ENCODE measurements around the gene NEO1. TPM values are rescaled to one million over a fixed set of nuclear protein-coding genes. Genes with fewer than 3 reads are reported as not detected.

The NEO1 gene
- polyA plus RNA-seq, 1 donor from 2014 or later: 57.0 TPM

GRCh38 chr15:73143763-73144155 is 91.5 kb downstream of the NEO1 start:
- Histone ChIP-seq H3K9me3 (ENCODE audit: low read length) (no peaks in the 10 kb centered on the region), H2AFZ (ENCODE audit: low read depth, low read length) (no peak overlapping the region), H3K27me3 (ENCODE audit: insufficient read depth, low read depth, low read length) (no peaks in the 10 kb centered on the region), H3K4me3 (ENCODE audit: low read length) (no peak overlapping the region), H4K20me1 (ENCODE audit: insufficient read depth) (no peaks in the 10 kb centered on the region), H3K79me2 (replicated peaks; ENCODE audit: insufficient read depth, low read length) (no peaks in the 10 kb centered on the region), H3K4me2 (ENCODE audit: low read length) (no peak overlapping the region), H3F3A (ENCODE audit: insufficient read depth, low read length, poor library complexity, severe bottlenecking) (no peaks in the 10 kb centered on the region), H3K36me3 (ENCODE audit: insufficient read depth, low read length) (peaks cover 4% of the 10 kb centered on the region), H3K9me2 (ENCODE audit: insufficient read depth, low read length) (no peaks in the 10 kb centered on the region), H3K9ac (ENCODE audit: low read length) (no peak overlapping the region), H3K27ac (ENCODE audit: low read length) (no peak overlapping the region)
- TF ChIP-seq MXI1 (conservative IDR thresholded peaks at IDR 0.05; ENCODE audit: poor library complexity, severe bottlenecking): no peak
- TF ChIP-seq TAF1 (IDR thresholded peaks at IDR 0.05; ENCODE audit: low read depth): no peak
- TF ChIP-seq POLR2AphosphoS5 (IDR thresholded peaks at IDR 0.05): no peak
- TF ChIP-seq EZH2 (IDR thresholded peaks at IDR 0.05; ENCODE audit: borderline replicate concordance, insufficient read depth, low read length, poor library complexity, severe bottlenecking): no peak
- TF ChIP-seq SMC3 (conservative IDR thresholded peaks at IDR 0.05; ENCODE audit: poor library complexity): no peak
- no peak for TF ChIP-seq EP300 (conservative IDR thresholded peaks at IDR 0.05; ENCODE audit: poor library complexity, severe bottlenecking)
- no peak for TF ChIP-seq RAD21 (conservative IDR thresholded peaks at IDR 0.05)
- TF ChIP-seq, protein P1, sequence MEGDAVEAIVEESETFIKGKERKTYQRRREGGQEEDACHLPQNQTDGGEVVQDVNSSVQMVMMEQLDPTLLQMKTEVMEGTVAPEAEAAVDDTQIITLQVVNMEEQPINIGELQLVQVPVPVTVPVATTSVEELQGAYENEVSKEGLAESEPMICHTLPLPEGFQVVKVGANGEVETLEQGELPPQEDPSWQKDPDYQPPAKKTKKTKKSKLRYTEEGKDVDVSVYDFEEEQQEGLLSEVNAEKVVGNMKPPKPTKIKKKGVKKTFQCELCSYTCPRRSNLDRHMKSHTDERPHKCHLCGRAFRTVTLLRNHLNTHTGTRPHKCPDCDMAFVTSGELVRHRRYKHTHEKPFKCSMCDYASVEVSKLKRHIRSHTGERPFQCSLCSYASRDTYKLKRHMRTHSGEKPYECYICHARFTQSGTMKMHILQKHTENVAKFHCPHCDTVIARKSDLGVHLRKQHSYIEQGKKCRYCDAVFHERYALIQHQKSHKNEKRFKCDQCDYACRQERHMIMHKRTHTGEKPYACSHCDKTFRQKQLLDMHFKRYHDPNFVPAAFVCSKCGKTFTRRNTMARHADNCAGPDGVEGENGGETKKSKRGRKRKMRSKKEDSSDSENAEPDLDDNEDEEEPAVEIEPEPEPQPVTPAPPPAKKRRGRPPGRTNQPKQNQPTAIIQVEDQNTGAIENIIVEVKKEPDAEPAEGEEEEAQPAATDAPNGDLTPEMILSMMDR (IDR thresholded peaks at IDR 0.05; ENCODE audit: poor library complexity, severe bottlenecking): no peak
- TF ChIP-seq, protein P2, sequence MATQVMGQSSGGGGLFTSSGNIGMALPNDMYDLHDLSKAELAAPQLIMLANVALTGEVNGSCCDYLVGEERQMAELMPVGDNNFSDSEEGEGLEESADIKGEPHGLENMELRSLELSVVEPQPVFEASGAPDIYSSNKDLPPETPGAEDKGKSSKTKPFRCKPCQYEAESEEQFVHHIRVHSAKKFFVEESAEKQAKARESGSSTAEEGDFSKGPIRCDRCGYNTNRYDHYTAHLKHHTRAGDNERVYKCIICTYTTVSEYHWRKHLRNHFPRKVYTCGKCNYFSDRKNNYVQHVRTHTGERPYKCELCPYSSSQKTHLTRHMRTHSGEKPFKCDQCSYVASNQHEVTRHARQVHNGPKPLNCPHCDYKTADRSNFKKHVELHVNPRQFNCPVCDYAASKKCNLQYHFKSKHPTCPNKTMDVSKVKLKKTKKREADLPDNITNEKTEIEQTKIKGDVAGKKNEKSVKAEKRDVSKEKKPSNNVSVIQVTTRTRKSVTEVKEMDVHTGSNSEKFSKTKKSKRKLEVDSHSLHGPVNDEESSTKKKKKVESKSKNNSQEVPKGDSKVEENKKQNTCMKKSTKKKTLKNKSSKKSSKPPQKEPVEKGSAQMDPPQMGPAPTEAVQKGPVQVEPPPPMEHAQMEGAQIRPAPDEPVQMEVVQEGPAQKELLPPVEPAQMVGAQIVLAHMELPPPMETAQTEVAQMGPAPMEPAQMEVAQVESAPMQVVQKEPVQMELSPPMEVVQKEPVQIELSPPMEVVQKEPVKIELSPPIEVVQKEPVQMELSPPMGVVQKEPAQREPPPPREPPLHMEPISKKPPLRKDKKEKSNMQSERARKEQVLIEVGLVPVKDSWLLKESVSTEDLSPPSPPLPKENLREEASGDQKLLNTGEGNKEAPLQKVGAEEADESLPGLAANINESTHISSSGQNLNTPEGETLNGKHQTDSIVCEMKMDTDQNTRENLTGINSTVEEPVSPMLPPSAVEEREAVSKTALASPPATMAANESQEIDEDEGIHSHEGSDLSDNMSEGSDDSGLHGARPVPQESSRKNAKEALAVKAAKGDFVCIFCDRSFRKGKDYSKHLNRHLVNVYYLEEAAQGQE (IDR thresholded peaks at IDR 0.05; ENCODE audit: borderline replicate concordance): no peak

DNA sequence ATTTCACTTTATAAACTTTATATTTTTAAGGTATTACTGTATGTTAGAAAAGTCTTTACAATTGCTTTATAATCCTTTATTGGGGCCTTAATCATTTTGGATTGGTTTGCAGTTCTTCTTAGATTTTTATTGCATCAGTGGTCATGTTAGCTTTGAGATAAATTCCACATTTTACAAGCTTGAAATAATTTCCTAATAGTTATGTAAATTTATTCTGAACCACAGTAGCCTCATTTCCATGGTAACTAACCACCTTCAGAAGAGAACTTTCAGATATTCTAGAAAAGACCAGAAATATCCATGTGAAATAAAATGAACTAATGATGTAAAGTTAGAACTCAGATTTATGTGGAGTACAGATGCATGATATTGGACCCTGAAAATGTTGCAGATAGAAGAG is 94.2 kb downstream of the NEO1 start:
- Histone ChIP-seq H3K9ac (ENCODE audit: low read length) (no peak overlapping the region), H3K9me2 (ENCODE audit: insufficient read depth, low read length) (no peaks in the 10 kb centered on the region), H2AFZ (ENCODE audit: low read depth, low read length) (no peak overlapping the region), H3K9me3 (ENCODE audit: low read length) (no peaks in the 10 kb centered on the region), H3F3A (ENCODE audit: insufficient read depth, low read length, poor library complexity, severe bottlenecking) (no peaks in the 10 kb centered on the region), H3K79me2 (replicated peaks; ENCODE audit: insufficient read depth, low read length) (no peaks in the 10 kb centered on the region), H3K4me3 (ENCODE audit: low read length) (peak overlapping the region; percentile 30), H3K27me3 (ENCODE audit: insufficient read depth, low read depth, low read length) (no peaks in the 10 kb centered on the region), H3K27ac (ENCODE audit: low read length) (peak overlapping the region; percentile 50), H4K20me1 (ENCODE audit: insufficient read depth) (no peaks in the 10 kb centered on the region), H3K4me2 (ENCODE audit: low read length) (peak overlapping the region; percentile 25), H3K36me3 (ENCODE audit: insufficient read depth, low read length) (peaks cover 4% of the 10 kb centered on the region)
- TF ChIP-seq TAF1 (IDR thresholded peaks at IDR 0.05; ENCODE audit: low read depth): no peak
- TF ChIP-seq, protein P2 (IDR thresholded peaks at IDR 0.05; ENCODE audit: borderline replicate concordance): no peak

Measured in neural cell (in vitro differentiated cells).